Epithelial cell of prostate (primary cell): ENCODE results near the gene PDPR.
"Not testable (repeated sequence)": the region's sequence is repeated elsewhere in the genome, so short reads cannot be mapped to it uniquely, and the experiment has no call there.

ENCODE experiments used
- DNase-seq: peaks from one replicate; pipeline ENCODE4 v3.0.0-alpha.2; 2011; ENCODE audit warnings: low read depth, low spot score
- H3K27ac ChIP-seq: fragments of 450-650 bp; 2 replicates; pipeline ENCODE4 v1.5.1; 2017; ENCODE audit warnings: mild to moderate bottlenecking

Gene PDPR

GRCh38 chr16:70126226-70126625 lies 12.1 kb downstream of the PDPR start:
- not testable (repeated sequence) for DNase-seq, H3K27ac ChIP-seq

- H3K27ac ChIP-seq, DNase-seq: not testable (repeated sequence)
These were observed 13.6 kb downstream of the PDPR start for GRCh38 chr16:70127706-70128105.

- not testable (repeated sequence) for DNase-seq, H3K27ac ChIP-seq
These were observed 14.7 kb downstream of the PDPR start for GRCh38 chr16:70128844-70129243.

GRCh38 chr16:70135796-70136195 lies 21.7 kb downstream of the PDPR start:
- not testable (repeated sequence) for H3K27ac ChIP-seq, DNase-seq

DNA sequence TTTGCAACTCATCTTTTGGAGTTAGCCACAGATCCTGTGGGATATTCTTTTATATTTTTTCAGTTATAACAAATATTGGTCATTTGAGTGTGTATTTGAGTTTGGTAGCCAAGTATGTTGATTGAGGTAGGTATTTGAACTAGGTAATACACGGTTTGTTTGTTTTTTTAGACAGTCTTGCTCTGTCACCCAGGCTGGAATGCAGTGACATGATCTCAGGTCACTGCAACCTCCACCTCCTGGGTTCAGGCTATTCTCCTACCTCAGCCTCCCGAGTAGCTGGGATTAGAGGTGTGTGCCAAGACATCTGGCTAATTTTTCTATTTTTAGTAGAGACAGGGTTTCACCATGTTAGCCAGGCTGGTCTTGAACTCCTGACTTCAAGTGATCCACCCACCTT lies 22.5 kb downstream of the PDPR start:
- DNase-seq, H3K27ac ChIP-seq: not testable (repeated sequence)

DNA sequence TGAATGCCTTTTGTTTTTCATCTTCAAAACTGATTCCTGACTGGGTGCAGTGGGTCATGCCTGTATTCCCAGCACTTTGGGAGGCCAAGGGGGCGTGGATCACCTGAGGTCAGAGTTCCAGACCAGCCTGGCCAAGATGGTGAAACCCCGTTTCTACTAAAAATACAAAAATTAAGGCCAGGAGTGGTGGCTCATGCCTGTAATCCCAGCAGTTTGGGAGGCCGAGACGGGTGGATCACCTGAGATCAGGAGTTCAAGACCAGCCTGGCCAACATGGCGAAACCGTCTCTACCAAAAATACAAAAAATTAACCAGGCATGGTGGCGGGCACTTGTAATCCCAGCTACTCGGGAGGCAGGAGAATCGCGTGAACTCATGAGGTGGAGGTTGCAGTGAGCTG lies 28.6 kb downstream of the PDPR start:
- H3K27ac ChIP-seq, DNase-seq: not testable (repeated sequence)

GRCh38 chr16:70143231-70143895 lies 29.2 kb downstream of the PDPR start:
- not testable (repeated sequence) for DNase-seq

DNA sequence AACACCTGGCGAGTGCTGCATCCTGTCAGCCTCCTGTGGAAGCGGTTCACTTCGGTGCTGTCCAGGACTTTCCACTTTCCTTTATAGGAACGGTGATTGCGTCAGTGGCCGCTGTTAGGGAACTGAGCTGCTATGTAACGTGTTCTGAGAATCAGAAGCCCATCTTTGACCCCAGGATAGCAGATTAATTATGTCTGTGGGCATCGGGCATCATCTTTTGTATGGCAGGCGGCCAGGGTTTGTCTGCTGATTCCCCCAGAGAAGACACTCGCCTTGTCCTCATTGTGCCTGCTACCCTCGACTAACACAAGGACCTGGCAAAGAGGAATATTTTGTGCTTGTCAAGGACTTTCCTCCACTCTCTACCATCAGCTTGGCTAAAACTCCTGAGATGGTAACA lies 33.7 kb downstream of the PDPR start:
- H3K27ac ChIP-seq, DNase-seq: not testable (repeated sequence)

More at GRCh38 chr16:70143231-70143895, 29.2 kb downstream of the PDPR start:
- H3K27ac ChIP-seq = not testable (repeated sequence)

DNA sequence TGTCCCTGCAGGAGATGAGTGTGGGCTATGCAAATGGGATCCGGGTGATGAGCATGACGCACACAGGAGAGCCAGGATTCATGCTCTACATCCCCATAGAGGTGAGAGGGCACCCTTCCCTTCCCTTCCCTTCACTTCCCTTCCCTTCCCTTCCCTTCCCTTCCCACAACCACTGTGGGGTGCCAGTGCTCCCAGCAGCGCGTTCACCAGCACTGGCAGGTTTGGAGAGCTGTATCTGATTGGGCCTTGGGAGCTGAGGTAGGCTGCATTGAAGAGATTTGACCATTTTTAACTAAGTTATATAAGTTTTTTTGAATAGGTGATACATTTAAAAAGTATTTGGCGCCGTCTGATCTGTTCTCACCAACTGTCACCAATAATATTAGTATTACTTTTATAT lies 34.3 kb downstream of the PDPR start:
- DNase-seq, H3K27ac ChIP-seq: not testable (repeated sequence)

- DNase-seq, H3K27ac ChIP-seq: not testable (repeated sequence)
These were observed 35.2 kb downstream of the PDPR start for GRCh38 chr16:70149296-70149695.

GRCh38 chr16:70151391-70151790 lies 37.3 kb downstream of the PDPR start:
- no peak overlapping the region for H3K27ac ChIP-seq
- no peak for DNase-seq

DNA sequence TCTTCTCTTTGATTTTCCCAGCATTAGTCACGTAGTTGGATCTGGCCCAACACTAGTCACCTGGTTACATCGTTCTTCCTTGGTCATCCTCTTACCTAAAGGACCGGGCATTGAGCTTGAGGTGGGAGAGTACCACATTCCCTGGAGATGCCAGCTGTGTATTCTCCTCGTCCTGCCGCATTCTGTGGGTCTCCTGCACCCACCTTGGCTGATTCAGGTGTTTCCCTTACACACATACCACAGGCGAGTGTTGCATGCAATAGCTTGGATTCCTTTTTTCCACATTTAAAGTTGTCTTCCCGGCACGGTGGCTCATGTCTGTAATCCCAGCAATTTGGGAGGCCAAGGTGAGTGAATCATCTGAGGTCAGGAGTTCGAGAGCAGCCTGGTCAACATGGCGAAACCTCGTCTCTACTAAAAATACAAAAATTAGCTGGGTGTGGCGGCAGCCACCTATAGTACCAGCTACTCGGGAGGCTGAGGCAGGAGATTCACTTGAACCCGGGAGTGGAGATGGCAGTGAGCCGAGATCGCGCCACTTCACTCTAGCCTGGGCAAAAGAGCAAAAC lies 37.9 kb downstream of the PDPR start:
- DNase-seq = no peak
- no peak overlapping the region for H3K27ac ChIP-seq

- H3K27ac ChIP-seq = no peak overlapping the region
- DNase-seq = no peak
These were observed 38.6 kb downstream of the PDPR start for GRCh38 chr16:70152578-70153302.

DNA sequence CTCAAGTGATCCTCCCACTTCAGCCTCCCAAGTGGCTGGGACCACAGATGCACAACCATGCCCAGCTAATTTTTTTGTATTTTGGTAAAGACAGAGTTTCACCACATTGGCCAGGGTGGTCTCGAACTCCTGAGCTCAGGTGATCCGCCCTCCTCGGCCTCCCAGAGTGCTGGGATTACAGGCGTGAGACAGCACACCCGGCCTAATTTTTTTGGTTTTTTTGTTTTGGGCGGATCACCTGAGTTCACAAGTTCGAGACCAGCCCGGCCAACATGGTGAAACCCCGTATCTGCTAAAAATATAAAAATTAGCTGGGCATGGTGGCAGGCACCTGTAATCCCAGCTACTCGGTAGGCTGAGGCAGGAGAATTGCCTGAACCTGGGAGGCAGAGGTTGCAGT lies 40.6 kb downstream of the PDPR start:
- not testable (repeated sequence) for DNase-seq, H3K27ac ChIP-seq

- H3K27ac ChIP-seq = no peak overlapping the region
- no peak for DNase-seq
These were observed 42.3 kb downstream of the PDPR start for GRCh38 chr16:70156207-70156978.

- no peak overlapping the region for H3K27ac ChIP-seq
- no peak for DNase-seq
These were observed 43.0 kb downstream of the PDPR start for GRCh38 chr16:70157105-70157476.

DNA sequence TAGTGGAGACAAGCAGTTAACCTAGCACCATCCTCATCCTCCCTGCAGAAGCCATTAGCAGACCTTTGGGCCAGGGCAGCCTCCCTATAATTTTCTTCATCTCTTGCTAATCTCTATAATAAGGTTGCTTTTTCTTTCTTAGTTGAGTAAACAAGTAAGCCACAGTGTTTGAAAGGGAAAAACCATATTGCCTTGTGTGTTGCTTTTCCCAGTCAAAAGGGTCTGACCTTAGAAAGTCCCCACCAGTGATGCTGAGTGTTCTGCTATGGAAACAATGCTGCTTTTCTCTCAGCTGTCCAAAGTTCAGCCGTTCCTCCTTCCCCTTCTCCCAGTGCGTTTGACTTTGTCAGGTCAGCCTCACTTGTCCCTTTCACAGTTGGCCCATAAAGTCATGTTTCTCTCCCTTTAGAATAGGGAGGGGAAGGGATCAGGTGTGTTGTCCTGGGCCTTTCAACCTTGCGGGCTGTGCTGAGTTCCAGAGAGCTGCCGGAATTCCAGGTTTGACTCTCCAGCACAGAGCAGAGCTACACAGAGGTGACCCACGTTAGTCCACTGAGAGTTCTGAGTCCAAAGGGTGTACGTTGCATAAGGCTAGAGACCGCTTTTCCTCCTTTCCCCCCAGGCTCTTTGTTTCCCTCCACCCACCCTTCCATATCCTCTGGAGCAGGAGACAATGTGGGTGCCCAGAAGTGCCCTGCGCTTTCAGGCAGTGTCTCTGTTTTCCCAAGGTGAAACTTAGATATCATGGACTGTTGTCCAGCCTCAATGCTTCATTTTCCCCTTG lies 43.5 kb downstream of the PDPR start:
- H3K27ac ChIP-seq = no peak overlapping the region
- no peak for DNase-seq

GRCh38 chr16:70158261-70158939 lies 44.3 kb downstream of the PDPR start:
- no peak overlapping the region for H3K27ac ChIP-seq
- no peak for DNase-seq
